ENCODE measurements around the gene ARIH1. TPM values are rescaled to one million over a fixed set of nuclear protein-coding genes. Genes with fewer than 3 reads are reported as not detected.

The ARIH1 gene
- total and polyA plus RNA-seq, 2 of the 4 experiments (the other 2 are of a cell fraction), result 24.0 to 41.2 TPM

DNA sequence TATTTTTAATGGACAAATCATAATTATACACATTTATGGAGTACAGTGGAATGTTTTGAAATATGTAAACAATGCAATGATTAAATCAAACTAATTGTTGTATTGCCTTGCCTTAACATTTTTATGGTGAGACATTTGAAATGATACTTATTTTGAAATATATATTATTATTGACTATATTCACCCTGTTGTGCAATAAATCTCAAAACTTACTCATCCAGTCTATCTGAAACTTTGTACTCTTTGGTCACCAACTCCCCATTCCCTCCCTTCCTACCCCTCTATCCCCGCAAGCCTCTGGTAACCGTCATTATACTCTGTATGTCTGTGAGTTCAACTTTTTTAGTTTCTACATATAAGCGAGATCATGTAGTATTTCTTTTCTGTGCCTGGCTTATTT lies 105.7 kb downstream of the ARIH1 start:
- H2AFZ ChIP-seq (replicated peaks; ENCODE audit: low read length, poor library complexity), result no peak overlapping the region
- in situ Hi-C loops (cut with MboI; ENCODE audit: low sequenced_read_pairs) (no loop called here), dilution Hi-C loops (cut with HindIII; ENCODE audit: low sequenced_read_pairs, unreplicated experiment) (no loop called here), intact Hi-C loops (cut with micrococcal nuclease) (no loop called here)
- H4K20me1 ChIP-seq (ENCODE audit: insufficient read depth, low read length), result no peaks in the 10 kb centered on the region
- H2AK5ac ChIP-seq (ENCODE audit: low read depth, low read length), result no peak overlapping the region
- no peak overlapping the region for H3K23ac ChIP-seq (ENCODE audit: low read depth, low read length)
- peaks cover 2% of the 10 kb centered on the region; the same call in 1 of the 2 replicates for H3K9me3 ChIP-seq (ENCODE audit: control insufficient read depth, insufficient read depth, low read length)
- no peak overlapping the region for H3K9ac ChIP-seq (ENCODE audit: low read depth, low read length)
- no peaks in the 10 kb centered on the region for H3K4me1 ChIP-seq (ENCODE audit: control insufficient read depth, insufficient read depth, low read length)
- no peak overlapping the region for H3K18ac ChIP-seq (ENCODE audit: low read depth, low read length)
- no peak for ATAC-seq (ENCODE audit: low read depth)
- no peak overlapping the region for H2BK15ac ChIP-seq (ENCODE audit: low read depth, low read length)
- H4K8ac ChIP-seq (ENCODE audit: low read depth in 2 of 2, low read length in 2 of 2), result no peak overlapping the region
- peaks cover 15 to 17% of the 10 kb centered on the region in 2 experiments for H3K79me1 ChIP-seq (ENCODE audit: low read depth in 1 of 2, low read length in 2 of 2)
- H3K27me3 ChIP-seq (ENCODE audit: control insufficient read depth, insufficient read depth, low read length), result no peaks in the 10 kb centered on the region
- no peak overlapping the region for H2BK120ac ChIP-seq (ENCODE audit: low read depth, low read length)
- H2BK5ac ChIP-seq (ENCODE audit: low read depth, low read length, poor library complexity, severe bottlenecking), result no peak overlapping the region
- no peak overlapping the region for H2AK9ac ChIP-seq (replicated peaks; ENCODE audit: low read depth, low read length, poor library complexity)
- BruUV-seq (replicated peaks), result no TSS peak
- WGBS, 2 experiments (ENCODE audit: extremely low coverage in 2 of 2, insufficient read length in 1 of 2), result no CpG with 5 or more reads among the region's 3 CpGs
- DNase-seq, result no peak
- H3K4me3 ChIP-seq (ENCODE audit: insufficient read depth, low read depth, low read length), result no peak overlapping the region
- H4K91ac ChIP-seq (ENCODE audit: insufficient read depth, low read depth, low read length), result no peak overlapping the region
- no peak overlapping the region for H3K14ac ChIP-seq (replicated peaks; ENCODE audit: low read depth, low read length)
- no peak overlapping the region for H3K56ac ChIP-seq (ENCODE audit: extremely low read depth, insufficient read depth, low read length)
- TF ChIP-seq CEBPB (IDR thresholded peaks at IDR 0.05; ENCODE audit: low read depth, low read length) (peak; percentile 63; the same call in 1 of the 2 replicates), FOS (IDR thresholded peaks at IDR 0.05; ENCODE audit: low read depth, low read length) (no peak)
- H4K5ac ChIP-seq (ENCODE audit: low read depth, low read length), result no peak overlapping the region
- no peak overlapping the region for H2BK20ac ChIP-seq (ENCODE audit: low read depth, low read length)
- peaks cover 42% of the 10 kb centered on the region for H3K36me3 ChIP-seq (ENCODE audit: control insufficient read depth, insufficient read depth, low read length)
- no peak overlapping the region for H3K4me2 ChIP-seq (ENCODE audit: low read depth, low read length)
- ChIA-PET POLR2A (ENCODE audit: unreplicated experiment) (no interaction called here), CTCF (no interaction called here)
- no peak overlapping the region for H3K4ac ChIP-seq (ENCODE audit: low read depth, low read length)
- 0 out of 2 replicates have a peak, but pooled peaks cover 4% of the 10 kb centered on the region for H3K9me1 ChIP-seq (ENCODE audit: insufficient read depth, low read length)
- H3K27ac ChIP-seq (ENCODE audit: insufficient read depth, low read length), result no peak overlapping the region

Data from IMR-90 (cell line).